Effector CD4-positive, alpha-beta T cell (primary cell): Measurements from ENCODE around the gene ERI2.
"Not testable (repeated sequence)": the region's sequence is repeated elsewhere in the genome, so short reads cannot be mapped to it uniquely, and the experiment has no call there.

Experiments
- DNase-seq: peaks from one replicate; pipeline ENCODE4 v3.0.0-alpha.2; 2020

ERI2 gene

DNA sequence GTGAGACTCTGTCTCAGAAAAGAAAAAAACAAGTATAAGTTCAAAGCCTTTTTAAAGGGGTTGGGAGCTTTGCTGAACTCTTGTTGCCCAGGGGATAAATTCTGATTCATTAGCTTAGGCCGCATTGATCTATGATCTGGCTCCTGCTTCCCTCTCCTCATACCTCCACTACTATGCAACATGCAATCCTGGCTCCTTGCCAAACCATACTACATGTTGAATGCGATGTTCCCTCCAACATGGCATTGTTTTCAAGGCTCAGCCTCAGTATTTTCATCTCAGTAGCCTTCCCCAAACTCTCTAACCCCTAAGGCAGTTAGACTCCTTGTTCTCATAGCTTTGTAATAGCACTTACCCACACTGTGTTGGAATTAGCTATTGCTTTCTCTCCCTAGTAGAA is 6.2 kb upstream of the ERI2 start:
- DNase-seq = no peak

DNA sequence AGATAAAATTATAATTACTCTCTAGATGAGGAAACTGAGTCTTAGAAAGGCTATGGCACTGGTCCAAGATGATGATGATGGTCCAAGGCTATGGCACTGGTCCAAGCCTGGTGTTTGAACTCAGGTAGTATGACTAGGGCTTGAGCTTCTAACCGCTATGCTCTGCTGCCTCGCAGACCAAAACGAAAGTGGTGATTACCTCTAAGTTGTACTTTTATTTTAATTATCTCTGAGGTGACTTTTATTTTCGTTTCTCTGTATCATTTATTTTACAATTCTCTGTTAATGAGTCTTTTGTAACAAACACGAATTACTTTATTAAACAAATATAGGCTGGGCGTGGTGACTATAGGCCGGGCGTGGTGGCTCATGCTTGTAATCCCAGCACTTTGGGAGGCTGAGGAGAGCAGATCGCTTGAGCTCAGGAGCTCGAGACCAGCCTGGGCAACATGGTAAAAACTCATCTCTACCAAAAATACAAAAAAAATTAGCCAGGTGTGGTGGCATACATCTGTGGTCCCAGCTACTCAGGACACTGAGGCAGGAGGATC is 5.7 kb upstream of the ERI2 start:
- DNase-seq = no peak

DNA sequence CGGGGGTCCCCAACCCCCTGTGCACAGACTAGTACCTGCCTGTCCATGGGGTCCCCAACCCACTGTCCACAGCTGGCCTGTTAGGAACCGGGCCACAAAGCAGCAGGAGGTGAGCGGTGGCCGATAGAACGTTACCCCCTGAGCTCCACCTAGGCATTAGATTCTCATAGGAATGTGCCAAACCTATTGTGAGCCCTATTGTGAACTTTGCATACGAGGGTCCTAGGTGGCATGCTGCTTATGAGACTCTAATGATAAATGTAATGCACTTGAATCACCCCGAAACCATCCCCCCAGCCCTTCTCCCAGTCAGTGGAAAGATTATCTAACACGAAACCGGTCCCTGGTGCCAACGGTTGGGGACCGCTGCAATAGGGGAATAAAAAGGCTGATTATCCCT is 1.6 kb upstream of the ERI2 start:
- DNase-seq = no peak

DNA sequence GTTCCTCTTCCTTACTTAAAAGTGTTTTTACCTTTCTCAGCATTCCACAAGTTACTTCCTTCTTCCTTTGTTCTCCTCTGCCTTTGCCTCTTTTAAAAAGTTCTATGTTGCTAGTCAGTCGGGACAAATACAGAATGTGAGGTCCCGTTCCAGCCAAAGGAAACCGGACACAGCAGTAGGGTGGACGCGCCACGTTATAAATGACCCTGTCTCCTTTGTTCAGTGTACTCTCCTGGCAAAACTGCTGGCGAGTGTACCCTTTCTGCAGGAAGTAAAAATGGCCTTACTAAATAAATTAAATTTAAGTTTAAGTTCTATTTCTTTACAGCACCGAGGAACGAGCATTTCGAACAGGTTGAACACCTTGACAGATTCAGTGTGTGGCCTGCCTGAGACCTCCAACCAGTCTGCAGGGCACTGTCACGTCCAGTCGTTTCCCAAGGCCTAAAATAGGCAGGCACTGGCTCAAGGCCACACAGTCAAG is 546 bp downstream of the ERI2 start:
- DNase-seq = not testable (repeated sequence)

DNA sequence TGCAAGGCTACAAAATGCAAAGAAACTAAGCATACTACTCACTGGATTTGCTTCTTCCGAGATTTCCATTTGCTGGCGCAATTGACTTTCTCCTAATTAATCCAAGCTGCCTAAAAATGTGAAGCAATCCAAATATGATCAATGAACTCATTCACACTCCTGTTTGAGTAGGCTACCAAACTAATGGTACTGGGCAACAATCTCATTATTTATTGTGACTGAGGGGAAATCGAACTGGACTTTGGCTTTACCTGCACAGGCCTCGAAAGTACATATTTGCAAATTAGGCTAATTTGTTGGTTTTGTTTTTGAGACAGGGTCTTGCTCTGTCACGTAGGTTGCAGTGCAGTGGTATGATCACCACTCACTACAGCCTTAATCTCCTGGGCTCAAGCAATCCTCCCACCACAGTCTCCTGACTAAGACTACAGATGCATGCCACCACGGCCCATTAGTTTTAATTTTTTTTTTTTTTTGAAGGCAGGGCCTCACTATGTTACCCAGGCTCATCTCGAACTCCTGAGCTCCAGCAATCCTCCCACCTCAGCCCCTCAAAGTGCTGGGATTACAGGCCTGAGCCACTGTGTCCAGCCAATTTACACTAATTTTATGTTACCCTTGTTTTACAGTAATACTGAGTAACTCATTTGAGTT is 2.6 kb downstream of the ERI2 start:
- DNase-seq = no peak

DNA sequence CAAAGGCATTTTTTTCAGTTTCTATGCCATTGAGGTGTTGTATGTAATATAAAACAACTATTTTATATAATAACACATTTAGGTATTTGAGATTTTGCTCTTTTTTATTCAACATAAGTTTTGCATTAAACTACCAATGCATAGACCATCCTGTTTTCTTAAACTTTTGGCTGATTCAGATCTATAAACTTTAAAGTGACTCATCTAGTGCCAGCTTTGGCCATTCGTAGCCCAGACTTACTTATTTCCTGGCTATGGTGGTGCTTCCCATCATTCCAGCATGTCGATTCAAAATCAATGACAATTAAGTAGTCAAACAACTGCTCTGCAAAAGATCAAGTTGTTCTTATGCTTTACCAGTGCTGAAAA is 3.1 kb downstream of the ERI2 start:
- DNase-seq = no peak

DNA sequence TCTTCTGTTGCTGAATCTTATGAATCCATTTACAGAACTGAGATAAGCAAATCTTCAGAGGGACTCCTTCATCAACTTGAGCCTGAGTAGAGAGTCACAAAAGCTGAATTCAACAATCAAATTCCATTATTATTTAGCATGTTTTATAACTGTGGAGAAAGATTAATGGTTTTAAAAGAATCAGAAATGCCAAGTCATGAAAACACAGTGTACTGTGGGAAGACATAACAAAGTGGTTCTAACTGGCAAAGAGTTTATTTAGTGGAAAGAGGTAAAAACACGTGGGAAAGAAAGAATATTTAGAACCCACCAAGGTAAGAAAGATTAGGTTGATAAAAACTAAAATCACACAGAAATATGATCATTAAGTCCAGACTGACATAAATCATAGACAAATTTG is 5.0 kb downstream of the ERI2 start:
- no peak for DNase-seq

GRCh38 chr16:20799599-20799998 is 6.7 kb downstream of the ERI2 start:
- DNase-seq = no peak

- DNase-seq = no peak
Observed at GRCh38 chr16:20798364-20798763, 7.9 kb downstream of the ERI2 start.

DNA sequence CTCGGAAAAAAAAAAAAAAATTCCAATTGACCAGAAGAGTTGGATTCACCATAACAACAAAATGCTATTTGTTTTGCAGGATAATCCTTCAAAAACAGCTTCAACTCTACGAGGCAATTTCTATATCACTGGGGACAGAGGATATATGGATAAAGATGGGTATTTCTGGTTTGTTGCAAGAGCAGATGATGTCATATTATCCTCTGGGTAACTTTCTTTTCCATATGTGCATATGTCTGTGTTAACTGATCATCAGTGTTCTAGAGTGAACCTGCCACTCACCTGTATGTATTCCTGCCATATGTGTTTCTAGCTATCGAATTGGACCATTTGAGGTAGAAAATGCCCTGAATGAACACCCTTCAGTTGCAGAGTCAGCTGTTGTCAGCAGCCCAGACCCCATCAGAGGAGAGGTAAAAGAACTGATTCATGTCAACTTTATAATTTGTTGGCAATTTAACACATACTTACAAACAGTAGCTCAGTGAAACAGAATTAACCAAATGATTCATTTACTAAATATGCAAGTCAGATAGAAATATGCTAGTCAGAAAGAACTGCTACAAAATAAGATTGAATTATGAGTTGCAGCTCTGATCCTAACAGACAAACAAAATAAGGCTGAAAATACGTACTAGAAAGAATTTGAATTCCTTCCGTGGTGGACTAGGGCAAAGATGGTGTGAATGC is 14.2 kb downstream of the ERI2 start:
- no peak for DNase-seq

- DNase-seq = no peak
Observed at GRCh38 chr16:20789130-20789529, 17.1 kb downstream of the ERI2 start.

- DNase-seq = no peak
Observed at GRCh38 chr16:20784204-20784603, 22.1 kb downstream of the ERI2 start.

GRCh38 chr16:20782470-20782869 is 23.8 kb downstream of the ERI2 start:
- DNase-seq = no peak

GRCh38 chr16:20781697-20782096 is 24.6 kb downstream of the ERI2 start:
- DNase-seq = no peak

- peak; percentile 35 for DNase-seq
Observed at GRCh38 chr16:20774703-20775362, 31.4 kb downstream of the ERI2 start.

DNA sequence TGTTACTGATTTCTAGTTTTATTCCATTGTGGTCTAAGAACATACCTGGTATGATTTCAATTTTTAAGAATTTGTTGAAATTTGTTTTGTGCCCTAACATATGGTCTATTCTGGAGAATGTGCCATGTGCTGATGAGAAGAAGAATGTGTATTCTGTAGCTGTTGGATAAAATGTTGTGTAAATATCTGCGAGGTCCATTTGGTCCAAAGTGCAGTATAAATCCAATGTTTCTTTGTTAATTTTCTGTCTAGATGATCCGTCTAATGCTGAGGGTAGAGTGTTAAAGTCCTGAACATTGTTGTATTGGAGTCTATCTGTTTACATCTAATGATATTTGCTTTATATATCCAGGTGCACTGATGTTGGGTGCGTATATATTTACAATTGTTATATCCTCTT is 32.6 kb downstream of the ERI2 start:
- no peak for DNase-seq

DNA sequence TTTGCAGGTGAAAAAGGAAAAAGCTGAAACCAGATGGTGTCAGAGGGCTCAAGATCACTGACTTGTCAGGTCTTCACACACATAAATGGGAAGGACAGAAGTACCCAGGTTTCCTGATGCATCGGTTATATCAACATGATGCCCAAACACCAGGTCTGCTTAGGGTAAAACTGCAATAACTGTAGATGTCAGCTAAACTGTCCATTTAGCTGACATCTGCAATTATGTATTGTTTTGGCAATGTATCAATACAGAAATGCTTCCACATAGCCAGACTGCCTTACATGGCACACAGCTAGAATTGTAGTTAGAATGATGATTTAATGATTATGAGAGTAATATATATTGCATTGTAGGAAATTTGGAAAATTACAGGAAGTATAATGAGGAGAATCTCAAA is 37.5 kb downstream of the ERI2 start:
- DNase-seq = no peak

GRCh38 chr16:20768121-20768520 is 38.2 kb downstream of the ERI2 start:
- no peak for DNase-seq

- DNase-seq = no peak
Observed at GRCh38 chr16:20767577-20767976, 38.7 kb downstream of the ERI2 start.

- no peak for DNase-seq
Observed at GRCh38 chr16:20766294-20766693, 40.0 kb downstream of the ERI2 start.

DNA sequence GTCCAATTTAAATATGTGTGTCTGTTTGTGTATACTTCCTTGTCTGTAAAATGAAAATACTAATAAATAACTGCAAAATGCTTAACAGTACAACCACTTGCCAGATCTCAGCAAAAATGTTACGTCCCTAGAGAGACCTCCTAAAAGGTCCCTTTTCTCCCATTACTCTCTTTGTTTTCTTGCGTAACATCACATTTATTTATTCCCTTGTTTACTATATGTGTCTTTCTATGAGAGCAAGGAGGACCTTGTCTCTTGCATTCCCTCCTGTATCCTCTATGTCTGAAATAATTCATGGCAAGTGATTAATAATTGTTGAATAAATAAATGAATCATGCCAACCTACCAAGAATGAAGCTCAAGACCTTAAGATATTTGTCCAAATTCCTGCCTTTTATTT is 40.5 kb downstream of the ERI2 start:
- no peak for DNase-seq

DNA sequence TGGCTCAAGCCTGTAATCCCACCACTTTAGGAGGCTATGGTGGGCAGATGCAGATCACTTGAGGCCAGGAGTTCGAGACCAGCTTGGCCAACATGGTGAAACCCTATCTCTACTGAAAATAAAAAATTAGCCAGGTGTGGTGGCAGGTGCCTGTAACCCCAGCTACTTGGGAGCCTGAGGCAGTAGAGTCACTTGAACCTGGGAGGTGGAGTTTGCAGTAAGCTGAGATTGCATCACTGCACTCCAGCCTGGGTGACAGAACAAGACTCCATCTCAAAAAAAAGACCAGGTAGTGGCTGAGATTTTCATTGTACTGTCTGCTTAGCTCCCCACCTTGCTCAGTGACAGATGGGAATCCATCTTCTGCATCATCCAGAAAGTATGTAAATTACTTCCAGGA is 41.8 kb downstream of the ERI2 start:
- DNase-seq = not testable (repeated sequence)

- peak; percentile 58 for DNase-seq
Observed at GRCh38 chr16:20763461-20764232, 42.6 kb downstream of the ERI2 start, which contains the start of gene ACSM3. Gene ACSM3, plus strand, starts transcription at chr16:20764014. Its CDS starts 6,021 bp downstream, at chr16:20770035.
